K562 (cell line): Measurements from ENCODE around the gene HPD. TPM values are rescaled to one million over a fixed set of nuclear protein-coding genes. Genes with fewer than 3 reads are reported as not detected.
A peak's percentile ranks its signal among the peaks of the same experiment; 100 is the strongest.

Experiments
- PHB ChIP-seq: fragments of 250-450 bp; sonication (Bioruptor Pico); IDR thresholded peaks from 2 replicates; pipeline ENCODE4 v1.5.0; 2021
- RBM14 ChIP-seq: fragments of 200-400 bp; formaldehyde crosslinking; IDR thresholded peaks from 2 replicates; pipeline ENCODE4 v1.6.1; 2018; ENCODE audit warnings: low read depth, mild to moderate bottlenecking, low read length, moderate library complexity, borderline replicate concordance; ENCODE audit not compliant: insufficient read depth
- SMAD4 ChIP-seq: fragments of 250-450 bp; sonication (Bioruptor Pico); conservative IDR thresholded peaks from 2 replicates; pipeline ENCODE4 v1.8.0; 2021; ENCODE audit warnings: inconsistent platforms, mild to moderate bottlenecking, moderate library complexity
- ZBTB7A ChIP-seq: IDR thresholded peaks from 2 replicates; pipeline ENCODE4 v1.6.1; 2011; ENCODE audit warnings: low read depth, mild to moderate bottlenecking, low read length, moderate library complexity, borderline replicate concordance; ENCODE audit not compliant: control insufficient read depth
- ZNF778 ChIP-seq: fragments of 450-650 bp; formaldehyde crosslinking; IDR thresholded peaks from 2 replicates; pipeline ENCODE4 v1.4.0; 2020; ENCODE audit warnings: mild to moderate bottlenecking, moderate library complexity
- polyA plus RNA-seq, 8 experiments: library from polyadenylated mRNA; depleted of rRNA in 4 of 8; stranded (reverse) in 5 of 8; unstranded in 3 of 8; fragments of >200 nt; fragmentation: Nextera tagmentation in 2 of 8; fragmentation: Illumina TruSeq in 1 of 8; extraction: Ambion mirVana in 2 of 8; extraction: Trizol in 1 of 8; gene quantifications; 2 replicates each; pipeline versions ENCODE4 v1.2.1 to v1.2.3, GENCODE V29; 2011 to 2014; ENCODE audit warnings: inconsistent platforms in 1 of 8, missing spikeins in 1 of 8
- total RNA-seq, 7 experiments: library from RNA; depleted of rRNA in 6 of 7; stranded (reverse); fragments of >200 nt in 6 of 7; fragmentation: Illumina TruSeq in 2 of 7; extraction: Trizol in 2 of 7; gene quantifications; 2 replicates each; pipeline versions ENCODE4 v1.2.1 to v1.2.3, GENCODE V29; 2011 to 2021; ENCODE audit warnings: low replicate concordance in 1 of 7
- TF ChIP-seq, protein P1 (sequence below), 2 experiments: fragments of 450-650 bp; formaldehyde crosslinking in 1 of 2; IDR thresholded peaks; 2 replicates each; pipeline versions ENCODE4 v1.4.0 to v1.6.1; 2014 to 2020; ENCODE audit warnings: mild to moderate bottlenecking in 2 of 2, borderline replicate concordance in 1 of 2, low read depth in 1 of 2
- TF ChIP-seq, protein P2 (sequence below): sonication (generic); formaldehyde crosslinking; IDR thresholded peaks from 2 replicates; pipeline ENCODE4 v1.8.0; 2023; ENCODE audit warnings: missing genetic modification reagents, mild to moderate bottlenecking, borderline replicate concordance
- TF ChIP-seq, protein P3 (sequence below), 2 experiments: fragments of 150-350 bp in 1 of 2; IDR thresholded peaks; 2 replicates each; pipeline ENCODE4 v1.6.1; 2012 to 2016; ENCODE audit warnings: low read depth in 2 of 2, low read length in 2 of 2, mild to moderate bottlenecking in 1 of 2, moderate library complexity in 1 of 2

The HPD gene
- total and polyA plus RNA-seq, 9 of the 15 experiments (the other 6 are each of a cell fraction or from before 2014, with no cell fraction given): 0.06 to 0.29 (median 0.07) TPM; not detected in 4

DNA sequence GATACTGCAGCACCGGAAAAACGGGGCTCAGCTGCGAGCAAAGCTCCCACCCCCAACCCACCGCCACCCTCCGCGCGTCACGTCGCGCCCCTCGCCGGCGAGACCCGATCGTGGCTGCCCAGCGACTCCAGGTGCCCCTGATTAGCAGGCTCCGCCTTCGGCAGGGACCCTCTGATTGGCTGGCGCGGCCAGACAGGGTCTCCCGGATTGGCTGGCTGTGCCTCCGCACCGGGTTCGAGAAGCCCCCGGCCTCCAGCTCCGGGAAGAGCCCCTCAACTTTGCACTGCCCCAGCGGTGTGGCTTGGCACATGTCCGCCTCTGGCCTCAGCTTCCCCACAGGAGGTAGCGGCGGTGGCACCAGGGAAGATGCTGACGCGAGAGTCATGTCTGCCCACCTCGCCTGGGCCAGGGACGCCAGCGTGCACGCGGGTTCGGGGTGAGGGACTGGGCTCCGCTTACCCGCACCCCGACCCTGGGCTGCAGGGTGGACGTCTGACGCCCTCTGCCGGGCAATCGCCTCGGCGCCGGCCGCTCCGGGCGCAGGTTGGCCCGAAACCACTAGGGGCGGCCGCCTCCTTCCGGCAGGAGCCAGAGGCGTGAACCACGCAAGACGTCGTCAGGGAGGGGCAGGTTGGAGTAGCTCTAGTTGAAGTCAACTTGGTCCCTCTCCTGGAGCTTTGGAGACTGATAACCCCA, 64.7 kb downstream of the HPD start (continued):
- TF ChIP-seq, protein P1, sequence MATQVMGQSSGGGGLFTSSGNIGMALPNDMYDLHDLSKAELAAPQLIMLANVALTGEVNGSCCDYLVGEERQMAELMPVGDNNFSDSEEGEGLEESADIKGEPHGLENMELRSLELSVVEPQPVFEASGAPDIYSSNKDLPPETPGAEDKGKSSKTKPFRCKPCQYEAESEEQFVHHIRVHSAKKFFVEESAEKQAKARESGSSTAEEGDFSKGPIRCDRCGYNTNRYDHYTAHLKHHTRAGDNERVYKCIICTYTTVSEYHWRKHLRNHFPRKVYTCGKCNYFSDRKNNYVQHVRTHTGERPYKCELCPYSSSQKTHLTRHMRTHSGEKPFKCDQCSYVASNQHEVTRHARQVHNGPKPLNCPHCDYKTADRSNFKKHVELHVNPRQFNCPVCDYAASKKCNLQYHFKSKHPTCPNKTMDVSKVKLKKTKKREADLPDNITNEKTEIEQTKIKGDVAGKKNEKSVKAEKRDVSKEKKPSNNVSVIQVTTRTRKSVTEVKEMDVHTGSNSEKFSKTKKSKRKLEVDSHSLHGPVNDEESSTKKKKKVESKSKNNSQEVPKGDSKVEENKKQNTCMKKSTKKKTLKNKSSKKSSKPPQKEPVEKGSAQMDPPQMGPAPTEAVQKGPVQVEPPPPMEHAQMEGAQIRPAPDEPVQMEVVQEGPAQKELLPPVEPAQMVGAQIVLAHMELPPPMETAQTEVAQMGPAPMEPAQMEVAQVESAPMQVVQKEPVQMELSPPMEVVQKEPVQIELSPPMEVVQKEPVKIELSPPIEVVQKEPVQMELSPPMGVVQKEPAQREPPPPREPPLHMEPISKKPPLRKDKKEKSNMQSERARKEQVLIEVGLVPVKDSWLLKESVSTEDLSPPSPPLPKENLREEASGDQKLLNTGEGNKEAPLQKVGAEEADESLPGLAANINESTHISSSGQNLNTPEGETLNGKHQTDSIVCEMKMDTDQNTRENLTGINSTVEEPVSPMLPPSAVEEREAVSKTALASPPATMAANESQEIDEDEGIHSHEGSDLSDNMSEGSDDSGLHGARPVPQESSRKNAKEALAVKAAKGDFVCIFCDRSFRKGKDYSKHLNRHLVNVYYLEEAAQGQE (IDR thresholded peaks at IDR 0.05; ENCODE audit: borderline replicate concordance): peak; percentile 93
- TF ChIP-seq, protein P1 (CRISPR knock-in tag; IDR thresholded peaks at IDR 0.05; ENCODE audit: low read depth): peak; percentile 76; the same call in 1 of the 2 replicates
- TF ChIP-seq SMAD4 (CRISPR knock-in tag) (peak; percentile 75), ZNF778 (CRISPR knock-in tag) (no peak), RBM14 (peak; percentile 27; the same call in 1 of the 2 replicates), ZBTB7A (peak; percentile 86), PHB (CRISPR knock-in tag) (no peak)
- TF ChIP-seq, protein P2, sequence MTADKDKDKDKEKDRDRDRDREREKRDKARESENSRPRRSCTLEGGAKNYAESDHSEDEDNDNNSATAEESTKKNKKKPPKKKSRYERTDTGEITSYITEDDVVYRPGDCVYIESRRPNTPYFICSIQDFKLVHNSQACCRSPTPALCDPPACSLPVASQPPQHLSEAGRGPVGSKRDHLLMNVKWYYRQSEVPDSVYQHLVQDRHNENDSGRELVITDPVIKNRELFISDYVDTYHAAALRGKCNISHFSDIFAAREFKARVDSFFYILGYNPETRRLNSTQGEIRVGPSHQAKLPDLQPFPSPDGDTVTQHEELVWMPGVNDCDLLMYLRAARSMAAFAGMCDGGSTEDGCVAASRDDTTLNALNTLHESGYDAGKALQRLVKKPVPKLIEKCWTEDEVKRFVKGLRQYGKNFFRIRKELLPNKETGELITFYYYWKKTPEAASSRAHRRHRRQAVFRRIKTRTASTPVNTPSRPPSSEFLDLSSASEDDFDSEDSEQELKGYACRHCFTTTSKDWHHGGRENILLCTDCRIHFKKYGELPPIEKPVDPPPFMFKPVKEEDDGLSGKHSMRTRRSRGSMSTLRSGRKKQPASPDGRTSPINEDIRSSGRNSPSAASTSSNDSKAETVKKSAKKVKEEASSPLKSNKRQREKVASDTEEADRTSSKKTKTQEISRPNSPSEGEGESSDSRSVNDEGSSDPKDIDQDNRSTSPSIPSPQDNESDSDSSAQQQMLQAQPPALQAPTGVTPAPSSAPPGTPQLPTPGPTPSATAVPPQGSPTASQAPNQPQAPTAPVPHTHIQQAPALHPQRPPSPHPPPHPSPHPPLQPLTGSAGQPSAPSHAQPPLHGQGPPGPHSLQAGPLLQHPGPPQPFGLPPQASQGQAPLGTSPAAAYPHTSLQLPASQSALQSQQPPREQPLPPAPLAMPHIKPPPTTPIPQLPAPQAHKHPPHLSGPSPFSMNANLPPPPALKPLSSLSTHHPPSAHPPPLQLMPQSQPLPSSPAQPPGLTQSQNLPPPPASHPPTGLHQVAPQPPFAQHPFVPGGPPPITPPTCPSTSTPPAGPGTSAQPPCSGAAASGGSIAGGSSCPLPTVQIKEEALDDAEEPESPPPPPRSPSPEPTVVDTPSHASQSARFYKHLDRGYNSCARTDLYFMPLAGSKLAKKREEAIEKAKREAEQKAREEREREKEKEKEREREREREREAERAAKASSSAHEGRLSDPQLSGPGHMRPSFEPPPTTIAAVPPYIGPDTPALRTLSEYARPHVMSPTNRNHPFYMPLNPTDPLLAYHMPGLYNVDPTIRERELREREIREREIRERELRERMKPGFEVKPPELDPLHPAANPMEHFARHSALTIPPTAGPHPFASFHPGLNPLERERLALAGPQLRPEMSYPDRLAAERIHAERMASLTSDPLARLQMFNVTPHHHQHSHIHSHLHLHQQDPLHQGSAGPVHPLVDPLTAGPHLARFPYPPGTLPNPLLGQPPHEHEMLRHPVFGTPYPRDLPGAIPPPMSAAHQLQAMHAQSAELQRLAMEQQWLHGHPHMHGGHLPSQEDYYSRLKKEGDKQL (CRISPR knock-in tag): 0 out of 2 replicates have a peak, but pooled peaks have one; percentile 34
- TF ChIP-seq, protein P3, sequence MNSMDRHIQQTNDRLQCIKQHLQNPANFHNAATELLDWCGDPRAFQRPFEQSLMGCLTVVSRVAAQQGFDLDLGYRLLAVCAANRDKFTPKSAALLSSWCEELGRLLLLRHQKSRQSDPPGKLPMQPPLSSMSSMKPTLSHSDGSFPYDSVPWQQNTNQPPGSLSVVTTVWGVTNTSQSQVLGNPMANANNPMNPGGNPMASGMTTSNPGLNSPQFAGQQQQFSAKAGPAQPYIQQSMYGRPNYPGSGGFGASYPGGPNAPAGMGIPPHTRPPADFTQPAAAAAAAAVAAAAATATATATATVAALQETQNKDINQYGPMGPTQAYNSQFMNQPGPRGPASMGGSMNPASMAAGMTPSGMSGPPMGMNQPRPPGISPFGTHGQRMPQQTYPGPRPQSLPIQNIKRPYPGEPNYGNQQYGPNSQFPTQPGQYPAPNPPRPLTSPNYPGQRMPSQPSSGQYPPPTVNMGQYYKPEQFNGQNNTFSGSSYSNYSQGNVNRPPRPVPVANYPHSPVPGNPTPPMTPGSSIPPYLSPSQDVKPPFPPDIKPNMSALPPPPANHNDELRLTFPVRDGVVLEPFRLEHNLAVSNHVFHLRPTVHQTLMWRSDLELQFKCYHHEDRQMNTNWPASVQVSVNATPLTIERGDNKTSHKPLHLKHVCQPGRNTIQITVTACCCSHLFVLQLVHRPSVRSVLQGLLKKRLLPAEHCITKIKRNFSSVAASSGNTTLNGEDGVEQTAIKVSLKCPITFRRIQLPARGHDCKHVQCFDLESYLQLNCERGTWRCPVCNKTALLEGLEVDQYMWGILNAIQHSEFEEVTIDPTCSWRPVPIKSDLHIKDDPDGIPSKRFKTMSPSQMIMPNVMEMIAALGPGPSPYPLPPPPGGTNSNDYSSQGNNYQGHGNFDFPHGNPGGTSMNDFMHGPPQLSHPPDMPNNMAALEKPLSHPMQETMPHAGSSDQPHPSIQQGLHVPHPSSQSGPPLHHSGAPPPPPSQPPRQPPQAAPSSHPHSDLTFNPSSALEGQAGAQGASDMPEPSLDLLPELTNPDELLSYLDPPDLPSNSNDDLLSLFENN (IDR thresholded peaks at IDR 0.05; ENCODE audit: low read depth in 2 of 2, low read length in 2 of 2): peak in 1 of 2 experiments; percentile 53; a peak in 2 of 4 replicates
